HG02884 (cell line): Measurements from ENCODE around the gene SLC7A6OS.

ENCODE experiments used
- ATAC-seq: cut with Tn5 transposase; IDR thresholded peaks from one replicate; pipeline ENCODE4 v1.9.1; 2021; ENCODE audit warnings: mild to moderate bottlenecking, moderate library complexity; ENCODE audit not compliant: unreplicated experiment

Gene SLC7A6OS

GRCh38 chr16:68310774-68311511, at the start of gene SLC7A6OS, which contains the start of gene PRMT7:
TSS of gene SLC7A6OS (minus strand) at chr16:68310946. CDS start at chr16:68310926, 20 bp downstream.
TSS of gene PRMT7 (plus strand) at chr16:68311019. CDS start at chr16:68315980, 4,961 bp downstream.
- peak; percentile 92 for ATAC-seq

GRCh38 chr16:68359398-68360191, 48.8 kb upstream of the SLC7A6OS start:
- ATAC-seq = no peak

GRCh38 chr16:68358951-68359350, 48.2 kb upstream of the SLC7A6OS start:
- no peak for ATAC-seq

- ATAC-seq = no peak
These were observed 47.2 kb upstream of the SLC7A6OS start for GRCh38 chr16:68357923-68358322.

GRCh38 chr16:68357521-68357922, 46.8 kb upstream of the SLC7A6OS start:
- ATAC-seq = no peak

- ATAC-seq = no peak
These were observed 46.2 kb upstream of the SLC7A6OS start for GRCh38 chr16:68356919-68357286.

GRCh38 chr16:68356249-68356918, 45.6 kb upstream of the SLC7A6OS start:
- ATAC-seq = peak; percentile 84

- no peak for ATAC-seq
These were observed 44.9 kb upstream of the SLC7A6OS start for GRCh38 chr16:68355447-68356248.

- ATAC-seq = no peak
These were observed 44.1 kb upstream of the SLC7A6OS start for GRCh38 chr16:68354816-68355215.

- ATAC-seq = no peak
These were observed 42.6 kb upstream of the SLC7A6OS start for GRCh38 chr16:68353366-68353765.

- no peak for ATAC-seq
These were observed 41.3 kb upstream of the SLC7A6OS start for GRCh38 chr16:68351991-68352431.

- no peak for ATAC-seq
These were observed 40.7 kb upstream of the SLC7A6OS start for GRCh38 chr16:68351463-68351862.

GRCh38 chr16:68350813-68351350, 40.1 kb upstream of the SLC7A6OS start:
- no peak for ATAC-seq

GRCh38 chr16:68349838-68350410, 39.2 kb upstream of the SLC7A6OS start:
- ATAC-seq = no peak

GRCh38 chr16:68348639-68349445, 38.1 kb upstream of the SLC7A6OS start:
- no peak for ATAC-seq

- ATAC-seq = no peak
These were observed 36.9 kb upstream of the SLC7A6OS start for GRCh38 chr16:68347605-68348004.

GRCh38 chr16:68346892-68347480, 36.2 kb upstream of the SLC7A6OS start:
- no peak for ATAC-seq

- ATAC-seq = no peak
These were observed 35.4 kb upstream of the SLC7A6OS start for GRCh38 chr16:68345958-68346635.
